ENCODE results near the gene GRIK1. TPM values are rescaled to one million over a fixed set of nuclear protein-coding genes. Genes with fewer than 3 reads are reported as not detected.

Gene GRIK1
- total RNA-seq, 1 experiment from 2014 or later: not detected

DNA sequence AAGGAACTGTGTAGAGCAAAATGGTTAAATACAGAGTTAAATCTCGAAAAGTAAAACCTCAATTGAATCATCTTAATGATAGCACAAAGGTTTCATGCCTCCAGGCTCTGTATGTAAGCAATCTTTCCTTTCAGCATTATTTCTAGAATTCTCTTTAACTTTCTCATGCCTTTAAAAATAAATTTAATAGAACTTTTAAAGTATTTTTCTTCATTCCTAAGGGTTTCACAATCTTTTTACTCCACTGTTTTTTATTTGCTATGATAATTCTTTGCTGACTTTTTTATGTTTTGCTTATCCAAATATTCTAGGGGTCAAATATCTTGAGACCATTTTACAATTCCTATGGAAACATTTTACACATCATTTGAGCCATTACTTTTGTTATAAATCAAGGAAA is 353.1 kb downstream of the GRIK1 start:
- no peaks in the 10 kb centered on the region; the same call in 1 of the 2 replicates for H3K9me2 ChIP-seq (ENCODE audit: insufficient read depth)
- H3F3A ChIP-seq (ENCODE audit: insufficient read depth, low read depth): no peaks in the 10 kb centered on the region
- CTCF ChIA-PET: no interaction called here
- no peaks in the 10 kb centered on the region for H3K9me3 ChIP-seq (ENCODE audit: insufficient read depth, low read depth)
- DNase-seq: no peak
- no peaks in the 10 kb centered on the region for H3K36me3 ChIP-seq (ENCODE audit: low read depth)
- H2AFZ ChIP-seq: no peak overlapping the region
- no peak for TF ChIP-seq EZH2 (IDR thresholded peaks at IDR 0.05; ENCODE audit: low read depth)
- TF ChIP-seq, protein P1, sequence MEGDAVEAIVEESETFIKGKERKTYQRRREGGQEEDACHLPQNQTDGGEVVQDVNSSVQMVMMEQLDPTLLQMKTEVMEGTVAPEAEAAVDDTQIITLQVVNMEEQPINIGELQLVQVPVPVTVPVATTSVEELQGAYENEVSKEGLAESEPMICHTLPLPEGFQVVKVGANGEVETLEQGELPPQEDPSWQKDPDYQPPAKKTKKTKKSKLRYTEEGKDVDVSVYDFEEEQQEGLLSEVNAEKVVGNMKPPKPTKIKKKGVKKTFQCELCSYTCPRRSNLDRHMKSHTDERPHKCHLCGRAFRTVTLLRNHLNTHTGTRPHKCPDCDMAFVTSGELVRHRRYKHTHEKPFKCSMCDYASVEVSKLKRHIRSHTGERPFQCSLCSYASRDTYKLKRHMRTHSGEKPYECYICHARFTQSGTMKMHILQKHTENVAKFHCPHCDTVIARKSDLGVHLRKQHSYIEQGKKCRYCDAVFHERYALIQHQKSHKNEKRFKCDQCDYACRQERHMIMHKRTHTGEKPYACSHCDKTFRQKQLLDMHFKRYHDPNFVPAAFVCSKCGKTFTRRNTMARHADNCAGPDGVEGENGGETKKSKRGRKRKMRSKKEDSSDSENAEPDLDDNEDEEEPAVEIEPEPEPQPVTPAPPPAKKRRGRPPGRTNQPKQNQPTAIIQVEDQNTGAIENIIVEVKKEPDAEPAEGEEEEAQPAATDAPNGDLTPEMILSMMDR (conservative IDR thresholded peaks at IDR 0.05): no peak
- no peaks in the 10 kb centered on the region for H3K27me3 ChIP-seq (ENCODE audit: insufficient read depth, low read depth)
- no TSS peak for BruUV-seq (replicated peaks)
- no peaks in the 10 kb centered on the region for H4K20me1 ChIP-seq (ENCODE audit: insufficient read depth)
- intact Hi-C loops (cut with micrococcal nuclease; ENCODE audit: unreplicated experiment): no loop called here
- H3K79me2 ChIP-seq (ENCODE audit: low read depth): no peaks in the 10 kb centered on the region
- H3K4me2 ChIP-seq: no peak overlapping the region
- POLR2A ChIA-PET (ENCODE audit: unreplicated experiment): no interaction called here
- H3K4me1 ChIP-seq (replicated peaks; ENCODE audit: insufficient read depth): no peaks in the 10 kb centered on the region
- no peak overlapping the region for H3K4me3 ChIP-seq
- H3K27ac ChIP-seq: no peak overlapping the region

DNA sequence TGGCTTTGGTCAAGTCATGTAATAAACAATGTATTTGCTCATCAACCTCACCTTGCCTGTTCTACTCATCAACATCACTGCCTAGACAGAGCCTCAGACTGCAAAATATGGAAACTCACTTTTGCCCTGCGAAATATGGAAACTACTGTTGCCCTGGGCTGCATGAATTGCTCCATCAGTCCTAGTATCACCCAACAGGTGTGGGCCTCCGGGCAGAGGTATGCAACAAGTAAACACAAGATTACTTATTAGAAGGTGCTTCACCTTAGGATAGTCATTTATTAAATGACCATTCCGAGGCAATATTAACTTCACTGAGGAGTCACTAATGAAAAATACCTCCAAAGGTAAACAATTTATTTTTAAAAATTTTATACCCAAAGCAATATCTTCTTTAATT is 354.3 kb downstream of the GRIK1 start:
- CTCF ChIA-PET: no interaction called here

DNA sequence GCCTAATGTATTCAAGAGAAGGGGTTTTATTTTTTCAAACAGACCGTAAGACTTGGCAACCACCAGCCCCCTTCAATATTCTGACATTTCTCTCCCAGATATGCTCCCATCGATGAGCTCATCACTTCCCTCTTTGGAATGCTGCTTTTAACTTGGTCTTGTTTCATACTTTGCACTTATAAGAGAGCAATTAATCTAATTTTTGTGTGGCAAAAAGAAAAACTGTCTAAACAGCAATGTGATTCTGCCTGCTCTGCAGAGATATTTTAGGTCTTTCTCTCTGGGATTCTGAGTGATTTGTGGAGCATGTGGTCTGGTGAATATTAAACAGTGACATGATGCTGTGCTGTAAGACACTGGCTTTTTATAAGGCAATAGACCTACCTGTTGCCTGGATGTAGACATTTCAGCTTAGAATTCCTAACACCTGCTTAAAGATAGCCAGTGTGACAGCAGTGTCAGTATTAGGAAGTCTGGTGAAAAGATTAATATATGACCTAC is 356.3 kb downstream of the GRIK1 start:
- H3K4me3 ChIP-seq: no peak overlapping the region
- H3K4me1 ChIP-seq (replicated peaks; ENCODE audit: insufficient read depth): no peaks in the 10 kb centered on the region
- H2AFZ ChIP-seq: no peak overlapping the region
- no peaks in the 10 kb centered on the region for H3K9me3 ChIP-seq (ENCODE audit: insufficient read depth, low read depth)
- H3K79me2 ChIP-seq (ENCODE audit: low read depth): no peaks in the 10 kb centered on the region
- no peaks in the 10 kb centered on the region for H3K36me3 ChIP-seq (ENCODE audit: low read depth)
- no peak for DNase-seq
- CTCF ChIA-PET: no interaction called here
- no peak overlapping the region for H3K4me2 ChIP-seq
- H4K20me1 ChIP-seq (ENCODE audit: insufficient read depth): no peaks in the 10 kb centered on the region
- no peaks in the 10 kb centered on the region; the same call in 1 of the 2 replicates for H3K9me2 ChIP-seq (ENCODE audit: insufficient read depth)
- intact Hi-C loops (cut with micrococcal nuclease; ENCODE audit: unreplicated experiment): no loop called here
- no peaks in the 10 kb centered on the region for H3F3A ChIP-seq (ENCODE audit: insufficient read depth, low read depth)
- POLR2A ChIA-PET (ENCODE audit: unreplicated experiment): no interaction called here
- TF ChIP-seq, protein P1 (conservative IDR thresholded peaks at IDR 0.05): no peak
- TF ChIP-seq EZH2 (IDR thresholded peaks at IDR 0.05; ENCODE audit: low read depth): no peak
- no peak overlapping the region for H3K27ac ChIP-seq
- no TSS peak for BruUV-seq (replicated peaks)
- no peaks in the 10 kb centered on the region for H3K27me3 ChIP-seq (ENCODE audit: insufficient read depth, low read depth)

More for the DNA sequence above, 354.3 kb downstream of the GRIK1 start:
- intact Hi-C loops (cut with micrococcal nuclease; ENCODE audit: unreplicated experiment): no loop called here
- no peaks in the 10 kb centered on the region for H3F3A ChIP-seq (ENCODE audit: insufficient read depth, low read depth)
- H3K9me3 ChIP-seq (ENCODE audit: insufficient read depth, low read depth): no peaks in the 10 kb centered on the region
- no peaks in the 10 kb centered on the region for H3K27me3 ChIP-seq (ENCODE audit: insufficient read depth, low read depth)
- no peak for DNase-seq
- no peaks in the 10 kb centered on the region for H3K36me3 ChIP-seq (ENCODE audit: low read depth)
- BruUV-seq (replicated peaks): no TSS peak
- POLR2A ChIA-PET (ENCODE audit: unreplicated experiment): no interaction called here
- H3K4me2 ChIP-seq: no peak overlapping the region
- no peaks in the 10 kb centered on the region; the same call in 1 of the 2 replicates for H3K9me2 ChIP-seq (ENCODE audit: insufficient read depth)
- no peaks in the 10 kb centered on the region for H3K79me2 ChIP-seq (ENCODE audit: low read depth)
- no peak overlapping the region for H3K4me3 ChIP-seq
- TF ChIP-seq, protein P1 (conservative IDR thresholded peaks at IDR 0.05): no peak
- TF ChIP-seq EZH2 (IDR thresholded peaks at IDR 0.05; ENCODE audit: low read depth): no peak
- no peaks in the 10 kb centered on the region for H3K4me1 ChIP-seq (replicated peaks; ENCODE audit: insufficient read depth)
- no peak overlapping the region for H2AFZ ChIP-seq
- H3K27ac ChIP-seq: no peak overlapping the region
- no peaks in the 10 kb centered on the region for H4K20me1 ChIP-seq (ENCODE audit: insufficient read depth)

Measured in PC-9 (cell line).